Superior temporal gyrus (tissue), 1 donor: Measurements from ENCODE around the gene LMNA.
"Not testable (repeated sequence)": the region's sequence is repeated elsewhere in the genome, so short reads cannot be mapped to it uniquely, and the experiment has no call there.

ENCODE experiments used
- DNase-seq: peaks from one replicate; pipeline ENCODE4 v3.0.0-alpha.2; 2016; ENCODE audit errors: extremely low spot score

The LMNA gene

GRCh38 chr1:156114101-156114918, at the start of gene LMNA:
Gene LMNA, plus strand, starts transcription at chr1:156114711. Its CDS starts 208 bp downstream, at chr1:156114919.
- peak; percentile 78 for DNase-seq

DNA sequence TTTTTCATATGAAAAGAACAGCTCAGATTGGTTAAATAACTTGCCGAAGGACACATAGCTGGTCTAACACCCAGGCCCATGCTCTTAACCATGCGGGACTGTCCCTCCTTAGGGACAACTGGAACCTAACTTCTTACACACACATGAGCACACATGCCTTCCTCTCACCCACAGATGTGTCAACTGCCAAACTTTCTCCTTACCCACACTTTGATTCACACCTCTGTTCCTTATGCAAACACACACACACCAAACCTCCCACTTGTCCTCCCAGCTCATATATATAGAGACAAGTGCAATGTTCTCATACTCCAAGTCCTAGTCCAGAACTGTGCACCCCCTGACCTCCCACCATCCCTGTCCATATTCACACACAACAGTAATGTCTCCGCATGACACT, 49.3 kb upstream of the LMNA start:
- DNase-seq, result peak; percentile 50

GRCh38 chr1:156065871-156066270, 48.6 kb upstream of the LMNA start:
- no peak for DNase-seq

GRCh38 chr1:156067262-156067661, 47.2 kb upstream of the LMNA start:
- no peak for DNase-seq

GRCh38 chr1:156069490-156070455, 44.7 kb upstream of the LMNA start:
- DNase-seq, result no peak

- no peak for DNase-seq
These were observed 44.0 kb upstream of the LMNA start for GRCh38 chr1:156070548-156070947.

DNA sequence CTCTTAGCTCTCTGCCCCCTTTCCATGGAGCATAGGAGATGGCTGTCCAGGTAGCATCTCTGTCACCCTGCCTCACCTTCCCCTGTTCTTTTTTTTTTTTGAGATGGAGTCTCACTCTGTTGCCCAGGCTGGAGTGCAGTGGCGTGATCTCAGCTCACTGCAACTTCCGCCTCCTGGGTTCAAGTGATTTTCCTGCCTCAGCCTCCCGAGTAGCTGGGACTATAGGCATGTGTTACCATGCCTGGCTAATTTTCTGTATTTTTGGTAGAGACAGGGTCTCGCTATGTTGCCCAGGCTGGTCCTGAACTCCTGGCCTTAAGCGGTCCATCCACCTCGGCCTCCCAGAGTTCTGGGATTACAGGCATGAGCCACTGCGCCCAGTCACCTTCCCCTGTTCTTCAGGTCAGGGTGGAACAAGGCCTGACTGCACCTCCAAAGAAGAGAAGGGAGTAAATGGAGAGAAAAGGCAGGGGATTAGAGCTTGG, 43.1 kb upstream of the LMNA start:
- DNase-seq, result not testable (repeated sequence)

DNA sequence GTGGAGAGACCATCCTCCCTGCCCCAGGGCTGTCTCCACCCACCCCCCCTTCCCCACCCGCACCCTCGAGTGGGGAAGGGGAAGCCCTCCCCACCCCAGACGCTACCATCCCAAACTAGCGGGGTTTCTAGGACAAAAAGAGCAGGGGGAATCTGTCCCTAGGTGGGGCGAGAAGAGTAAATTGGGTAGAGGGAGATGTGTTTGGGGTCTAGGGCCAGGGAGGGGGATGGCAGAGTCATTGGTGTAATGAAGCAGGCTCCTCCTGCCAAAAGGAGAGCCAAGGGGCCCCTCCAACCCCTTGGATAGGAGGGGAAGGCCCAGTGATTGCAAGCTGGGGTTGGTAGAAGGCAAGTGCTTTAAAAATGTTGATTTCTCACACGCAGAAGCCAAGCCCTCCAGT, 42.3 kb upstream of the LMNA start:
- no peak for DNase-seq

- no peak for DNase-seq
These were observed 41.3 kb upstream of the LMNA start for GRCh38 chr1:156073110-156073687.

DNA sequence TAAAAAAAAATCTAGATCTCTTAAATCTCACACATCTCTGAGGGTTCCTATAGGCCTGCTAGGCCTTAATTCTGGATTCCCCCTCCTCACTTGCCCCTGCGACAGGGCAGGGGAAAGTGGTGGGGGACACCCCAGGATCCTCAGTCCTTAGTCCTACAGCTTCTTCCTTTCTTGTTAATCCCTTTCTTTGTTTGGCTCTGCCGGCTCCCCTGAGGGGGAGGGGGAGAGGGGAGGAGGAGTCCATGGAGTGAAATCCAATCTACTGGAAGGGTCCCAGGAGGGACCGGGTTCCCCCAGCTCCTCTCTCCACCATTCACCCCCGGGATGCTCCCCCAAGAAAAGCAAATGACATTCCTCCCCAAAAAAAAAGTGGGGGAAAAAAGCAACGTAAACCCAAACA, 40.8 kb upstream of the LMNA start:
- no peak for DNase-seq

DNA sequence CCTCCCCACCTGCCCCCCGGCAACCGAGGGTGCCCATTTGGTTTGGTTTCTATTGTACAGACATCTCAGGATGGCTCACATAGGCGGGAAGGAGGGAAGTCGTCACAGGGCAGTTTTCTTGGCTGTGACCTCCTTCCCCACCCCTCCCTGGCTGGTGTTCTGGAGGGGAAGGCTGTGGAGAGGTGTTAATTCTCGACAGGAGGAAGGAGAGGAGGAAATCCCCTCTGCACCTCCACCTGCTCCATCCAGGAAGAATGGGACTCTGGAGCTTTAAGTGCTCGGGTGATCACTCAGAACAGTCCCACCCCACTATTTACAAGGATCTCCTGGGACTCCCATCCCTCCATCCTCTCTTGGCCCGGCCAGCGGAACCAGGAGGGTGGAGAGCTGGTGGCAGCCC, 39.9 kb upstream of the LMNA start:
- DNase-seq, result no peak

- DNase-seq, result no peak
These were observed 39.3 kb upstream of the LMNA start for GRCh38 chr1:156075162-156075561.

DNA sequence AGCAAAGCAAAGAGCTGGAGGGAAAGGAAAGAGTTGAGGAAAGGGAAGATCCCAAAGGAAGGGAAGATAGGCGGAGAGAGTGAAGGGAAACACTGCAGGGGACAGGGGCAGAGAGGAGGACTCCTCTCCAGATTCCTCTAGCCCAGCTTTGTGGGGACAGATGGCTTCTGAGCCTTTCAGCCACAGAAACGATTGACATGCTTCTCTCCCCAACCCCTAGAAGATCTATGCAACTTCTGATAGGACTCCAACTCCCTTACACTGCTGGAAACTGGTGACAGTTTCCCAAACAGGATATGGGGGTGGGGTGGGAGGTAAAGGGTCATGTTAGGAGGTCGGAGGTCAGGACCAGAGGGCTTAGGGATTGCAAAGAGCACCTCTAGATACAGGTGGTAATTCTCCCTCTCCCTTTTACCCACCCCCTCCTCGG, 38.7 kb upstream of the LMNA start:
- DNase-seq, result no peak

GRCh38 chr1:156076609-156077429, 37.7 kb upstream of the LMNA start:
- no peak for DNase-seq

DNA sequence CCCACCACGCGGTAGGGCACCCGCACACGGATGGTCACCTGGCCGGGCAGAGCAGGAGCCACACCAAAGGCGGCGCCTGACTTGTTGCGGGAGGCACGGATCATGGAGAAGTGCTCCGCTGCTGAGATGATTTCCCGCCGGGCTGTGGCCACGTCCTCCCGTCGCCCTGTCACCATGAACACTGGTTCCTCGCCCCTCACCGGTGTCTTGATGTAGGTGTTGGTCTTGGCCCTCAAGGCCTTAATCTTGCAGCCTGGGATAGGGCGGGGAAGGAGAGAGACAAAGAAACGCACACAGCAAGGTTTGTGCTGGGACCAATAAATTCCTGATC, 37.1 kb upstream of the LMNA start:
- DNase-seq, result no peak

- DNase-seq, result no peak
These were observed 35.8 kb upstream of the LMNA start for GRCh38 chr1:156078728-156079127.

DNA sequence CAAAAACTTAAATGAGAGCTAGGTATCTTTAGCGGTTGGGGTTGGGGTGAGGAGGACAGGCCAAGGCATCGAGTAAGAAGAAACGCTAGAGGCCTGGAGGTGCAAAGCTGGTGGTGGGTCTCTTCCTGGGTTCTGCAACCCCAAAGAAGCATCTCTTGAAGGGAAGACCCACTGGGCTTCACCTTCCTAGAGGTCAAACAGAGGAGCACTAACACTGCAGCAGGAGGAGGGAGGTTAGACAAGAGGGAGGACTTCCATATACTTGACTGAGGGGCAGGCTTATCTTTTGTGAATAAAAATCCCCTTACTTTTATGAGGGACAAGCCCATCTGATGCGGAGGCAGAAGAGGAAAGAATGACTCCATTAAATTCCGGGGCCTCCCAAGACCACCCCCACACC, 34.7 kb upstream of the LMNA start:
- no peak for DNase-seq

DNA sequence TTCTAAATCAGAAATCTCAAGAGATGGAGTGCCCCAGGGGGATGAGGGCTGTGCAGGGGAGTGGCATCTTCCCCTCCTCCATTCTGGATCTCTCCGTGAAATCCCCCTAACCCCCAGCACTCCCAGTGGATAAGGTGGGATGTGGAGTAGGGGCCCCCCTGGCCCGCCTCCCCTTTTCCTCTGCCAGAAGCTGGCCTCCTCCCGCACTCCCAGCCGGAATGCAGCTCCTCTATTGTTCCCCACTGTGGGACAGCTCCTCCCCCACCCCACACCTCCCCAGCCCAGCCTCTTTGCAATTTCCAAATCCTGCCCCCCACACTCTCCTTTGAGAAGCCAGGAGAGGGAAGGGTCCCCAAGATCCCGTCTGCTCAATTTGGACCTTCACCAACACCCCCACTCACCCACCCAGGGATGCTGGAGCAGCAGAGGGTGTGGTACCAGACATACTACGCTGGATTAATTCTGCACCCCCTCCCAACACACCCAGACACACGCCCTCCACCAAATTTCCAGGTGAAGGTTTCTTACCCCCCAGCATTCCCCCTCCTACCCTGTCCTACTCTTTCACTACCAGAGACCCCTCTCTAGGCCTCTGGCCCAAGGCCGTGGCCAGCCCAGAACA, 34.2 kb upstream of the LMNA start:
- DNase-seq, result no peak

DNA sequence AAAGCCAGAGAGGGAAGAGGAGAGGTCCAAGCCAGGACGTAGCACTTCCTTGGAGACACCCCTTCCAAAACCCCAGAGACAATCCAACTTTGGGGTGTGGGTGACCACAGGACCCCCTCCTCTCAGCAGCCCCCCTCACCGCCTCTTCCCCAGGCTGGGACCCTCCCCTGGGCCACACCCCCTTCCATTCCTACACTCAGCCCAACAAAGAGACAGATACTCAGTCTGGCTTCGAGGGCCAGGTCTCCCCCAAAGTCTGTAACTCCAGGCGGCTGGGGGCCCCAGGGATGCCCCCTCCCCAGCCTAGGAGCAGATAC, 33.7 kb upstream of the LMNA start:
- no peak for DNase-seq

DNA sequence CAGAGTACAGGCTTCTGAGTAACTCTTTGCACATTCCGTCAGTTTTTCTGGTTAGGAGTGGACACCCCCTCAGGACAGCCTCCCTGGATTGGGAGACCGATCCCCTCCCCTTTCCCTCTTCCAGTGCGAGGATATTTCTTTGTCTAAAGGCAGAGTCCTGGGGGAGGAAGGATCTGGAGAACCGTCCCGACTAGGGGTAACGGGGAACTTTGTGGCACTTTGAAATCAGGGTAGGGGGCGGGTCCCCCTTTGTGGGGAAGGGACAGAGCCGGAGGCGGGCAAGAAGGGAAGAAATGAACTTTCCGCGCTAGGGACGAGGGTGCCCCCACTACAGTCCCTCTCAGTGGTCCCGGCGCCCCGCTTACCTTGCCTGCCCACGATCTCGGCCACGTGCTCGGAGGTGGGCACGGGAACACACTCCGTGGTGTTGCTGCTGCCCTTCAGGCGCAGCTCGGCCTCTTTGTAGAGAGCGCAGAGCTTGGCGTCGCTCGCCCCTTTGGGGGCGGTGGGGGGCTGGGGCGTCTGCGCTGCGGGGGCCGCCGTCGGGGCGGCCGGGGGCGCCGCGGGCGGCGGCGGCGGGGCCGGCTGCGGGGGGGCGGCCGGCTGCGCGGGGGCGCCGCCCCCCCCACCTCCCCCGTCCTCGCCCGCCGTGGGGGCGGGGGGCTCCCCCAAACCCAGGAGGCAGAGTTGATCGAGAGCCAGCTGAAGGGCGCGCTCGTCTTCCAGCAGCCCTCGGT, 33.2 kb upstream of the LMNA start:
- no peak for DNase-seq
